ENCODE data around the gene ID1. TPM values are rescaled to one million over a fixed set of nuclear protein-coding genes. Genes with fewer than 3 reads are reported as not detected.
"Not testable (repeated sequence)": the region's sequence is repeated elsewhere in the genome, so short reads cannot be mapped to it uniquely, and the experiment has no call there.

Gene ID1
- polyA plus RNA-seq, 2 donors, result 158 to 489 TPM

- no peaks in the 10 kb centered on the region for H3K9me3 ChIP-seq (ENCODE audit: control insufficient read depth in 2 of 2, insufficient read depth in 1 of 2, low read depth in 1 of 2, low read length in 1 of 2)
- WGBS, 2 donors, result 1% methylated on average over 50 to 63 of the region's 63 CpGs
- H3K4me1 ChIP-seq (ENCODE audit: control insufficient read depth in 2 of 2, insufficient read depth in 2 of 2, low read length in 1 of 2), result peaks cover 2 to 15% of the 10 kb centered on the region in 2 donors
- H3K4me3 ChIP-seq (ENCODE audit: low read depth in 1 of 2, low read length in 2 of 2), result peak overlapping the region; percentile 56 to 60
- peaks cover 0 to 6% of the 10 kb centered on the region in 2 donors for H3K36me3 ChIP-seq (ENCODE audit: control insufficient read depth in 2 of 2, insufficient read depth in 2 of 2, low read length in 1 of 2)
- H3K27me3 ChIP-seq (ENCODE audit: control insufficient read depth in 1 of 2, insufficient read depth in 2 of 2, low read length in 2 of 2), result no peaks in the 10 kb centered on the region
- peak overlapping the region; percentile 93 to 96 for H3K27ac ChIP-seq (ENCODE audit: low read depth in 2 of 2, low read length in 1 of 2)
These were observed 32.2 kb upstream of the ID1 start for GRCh38 chr20:31572701-31573554.

GRCh38 chr20:31573555-31574321 lies 31.4 kb upstream of the ID1 start:
- peak overlapping the region; percentile 56 to 60 for H3K4me3 ChIP-seq (ENCODE audit: low read depth in 1 of 2, low read length in 2 of 2)
- peak overlapping the region; percentile 93 to 96 for H3K27ac ChIP-seq (ENCODE audit: low read depth in 2 of 2, low read length in 1 of 2)
- peaks cover 0 to 3% of the 10 kb centered on the region in 2 donors for H3K36me3 ChIP-seq (ENCODE audit: control insufficient read depth in 2 of 2, insufficient read depth in 2 of 2, low read length in 1 of 2)
- no peaks in the 10 kb centered on the region for H3K9me3 ChIP-seq (ENCODE audit: control insufficient read depth in 2 of 2, insufficient read depth in 1 of 2, low read depth in 1 of 2, low read length in 1 of 2)
- H3K4me1 ChIP-seq (ENCODE audit: control insufficient read depth in 2 of 2, insufficient read depth in 2 of 2, low read length in 1 of 2), result peaks cover 2 to 9% of the 10 kb centered on the region in 2 donors
- no peaks in the 10 kb centered on the region for H3K27me3 ChIP-seq (ENCODE audit: control insufficient read depth in 1 of 2, insufficient read depth in 2 of 2, low read length in 2 of 2)
- WGBS, 2 donors, result 19 to 24% methylated on average over 19 of the region's 19 CpGs

- not testable (repeated sequence) for H3K27ac ChIP-seq (ENCODE audit: low read depth in 2 of 2, low read length in 1 of 2); H3K36me3 ChIP-seq (ENCODE audit: control insufficient read depth in 2 of 2, insufficient read depth in 2 of 2, low read length in 1 of 2); H3K27me3 ChIP-seq (ENCODE audit: control insufficient read depth in 1 of 2, insufficient read depth in 2 of 2, low read length in 2 of 2); H3K4me1 ChIP-seq (ENCODE audit: control insufficient read depth in 2 of 2, insufficient read depth in 2 of 2, low read length in 1 of 2); H3K9me3 ChIP-seq (ENCODE audit: control insufficient read depth in 2 of 2, insufficient read depth in 1 of 2, low read depth in 1 of 2, low read length in 1 of 2); H3K4me3 ChIP-seq (ENCODE audit: low read depth in 1 of 2, low read length in 2 of 2)
- 94 to 95% methylated on average over 9 to 10 of the region's 10 CpGs for WGBS, 2 donors
These were observed 30.1 kb upstream of the ID1 start for GRCh38 chr20:31574986-31575385.

GRCh38 chr20:31576751-31577150 lies 28.3 kb upstream of the ID1 start:
- no peak overlapping the region for H3K4me3 ChIP-seq (ENCODE audit: low read depth in 1 of 2, low read length in 2 of 2)
- H3K4me1 ChIP-seq (ENCODE audit: control insufficient read depth in 2 of 2, insufficient read depth in 2 of 2, low read length in 1 of 2), result peaks cover 0 to 6% of the 10 kb centered on the region in 2 donors
- H3K36me3 ChIP-seq (ENCODE audit: control insufficient read depth in 2 of 2, insufficient read depth in 2 of 2, low read length in 1 of 2), result no peaks in the 10 kb centered on the region
- 82 to 93% methylated on average over 2 of the region's 2 CpGs for WGBS, 2 donors
- H3K27me3 ChIP-seq (ENCODE audit: control insufficient read depth in 1 of 2, insufficient read depth in 2 of 2, low read length in 2 of 2), result no peaks in the 10 kb centered on the region
- H3K9me3 ChIP-seq (ENCODE audit: control insufficient read depth in 2 of 2, insufficient read depth in 1 of 2, low read depth in 1 of 2, low read length in 1 of 2), result no peaks in the 10 kb centered on the region
- H3K27ac ChIP-seq (ENCODE audit: low read depth in 2 of 2, low read length in 1 of 2), result no peak overlapping the region

GRCh38 chr20:31577194-31577593 lies 27.9 kb upstream of the ID1 start:
- peaks cover 0 to 5% of the 10 kb centered on the region in 2 donors for H3K4me1 ChIP-seq (ENCODE audit: control insufficient read depth in 2 of 2, insufficient read depth in 2 of 2, low read length in 1 of 2)
- no peaks in the 10 kb centered on the region for H3K36me3 ChIP-seq (ENCODE audit: control insufficient read depth in 2 of 2, insufficient read depth in 2 of 2, low read length in 1 of 2)
- WGBS, 2 donors, result 86 to 90% methylated on average over 9 of the region's 9 CpGs
- no peaks in the 10 kb centered on the region for H3K27me3 ChIP-seq (ENCODE audit: control insufficient read depth in 1 of 2, insufficient read depth in 2 of 2, low read length in 2 of 2)
- H3K4me3 ChIP-seq (ENCODE audit: low read depth in 1 of 2, low read length in 2 of 2), result no peak overlapping the region
- H3K27ac ChIP-seq (ENCODE audit: low read depth in 2 of 2, low read length in 1 of 2), result no peak overlapping the region
- no peaks in the 10 kb centered on the region for H3K9me3 ChIP-seq (ENCODE audit: control insufficient read depth in 2 of 2, insufficient read depth in 1 of 2, low read depth in 1 of 2, low read length in 1 of 2)

GRCh38 chr20:31578448-31579138 lies 26.5 kb upstream of the ID1 start:
- no peaks in the 10 kb centered on the region for H3K27me3 ChIP-seq (ENCODE audit: control insufficient read depth in 1 of 2, insufficient read depth in 2 of 2, low read length in 2 of 2)
- H3K27ac ChIP-seq (ENCODE audit: low read depth in 2 of 2, low read length in 1 of 2), result no peak overlapping the region
- no peaks in the 10 kb centered on the region for H3K4me1 ChIP-seq (ENCODE audit: control insufficient read depth in 2 of 2, insufficient read depth in 2 of 2, low read length in 1 of 2)
- no peak overlapping the region for H3K4me3 ChIP-seq (ENCODE audit: low read depth in 1 of 2, low read length in 2 of 2)
- WGBS, 2 donors, result 94 to 96% methylated on average over 42 to 43 of the region's 43 CpGs
- no peaks in the 10 kb centered on the region for H3K36me3 ChIP-seq (ENCODE audit: control insufficient read depth in 2 of 2, insufficient read depth in 2 of 2, low read length in 1 of 2)
- H3K9me3 ChIP-seq (ENCODE audit: control insufficient read depth in 2 of 2, insufficient read depth in 1 of 2, low read depth in 1 of 2, low read length in 1 of 2), result no peaks in the 10 kb centered on the region

- 93 to 94% methylated on average over 6 of the region's 6 CpGs for WGBS, 2 donors
- Histone ChIP-seq H3K36me3 (ENCODE audit: control insufficient read depth in 2 of 2, insufficient read depth in 2 of 2, low read length in 1 of 2) (no peaks in the 10 kb centered on the region), H3K27ac (ENCODE audit: low read depth in 2 of 2, low read length in 1 of 2) (no peak overlapping the region), H3K4me3 (ENCODE audit: low read depth in 1 of 2, low read length in 2 of 2) (no peak overlapping the region), H3K9me3 (ENCODE audit: control insufficient read depth in 2 of 2, insufficient read depth in 1 of 2, low read depth in 1 of 2, low read length in 1 of 2) (no peaks in the 10 kb centered on the region), H3K4me1 (ENCODE audit: control insufficient read depth in 2 of 2, insufficient read depth in 2 of 2, low read length in 1 of 2) (no peaks in the 10 kb centered on the region), H3K27me3 (ENCODE audit: control insufficient read depth in 1 of 2, insufficient read depth in 2 of 2, low read length in 2 of 2) (no peaks in the 10 kb centered on the region)
These were observed 25.8 kb upstream of the ID1 start for GRCh38 chr20:31579245-31579644.

GRCh38 chr20:31579941-31580651 lies 25.0 kb upstream of the ID1 start:
- not testable (repeated sequence) for H3K36me3 ChIP-seq (ENCODE audit: control insufficient read depth in 2 of 2, insufficient read depth in 2 of 2, low read length in 1 of 2); H3K4me1 ChIP-seq (ENCODE audit: control insufficient read depth in 2 of 2, insufficient read depth in 2 of 2, low read length in 1 of 2); H3K9me3 ChIP-seq (ENCODE audit: control insufficient read depth in 2 of 2, insufficient read depth in 1 of 2, low read depth in 1 of 2, low read length in 1 of 2); H3K4me3 ChIP-seq (ENCODE audit: low read depth in 1 of 2, low read length in 2 of 2); H3K27me3 ChIP-seq (ENCODE audit: control insufficient read depth in 1 of 2, insufficient read depth in 2 of 2, low read length in 2 of 2); H3K27ac ChIP-seq (ENCODE audit: low read depth in 2 of 2, low read length in 1 of 2)
- 96 to 97% methylated on average over 17 of the region's 17 CpGs for WGBS, 2 donors

GRCh38 chr20:31580706-31581105 lies 24.4 kb upstream of the ID1 start:
- Histone ChIP-seq H3K36me3 (ENCODE audit: control insufficient read depth in 2 of 2, insufficient read depth in 2 of 2, low read length in 1 of 2) (no peaks in the 10 kb centered on the region), H3K27me3 (ENCODE audit: control insufficient read depth in 1 of 2, insufficient read depth in 2 of 2, low read length in 2 of 2) (no peaks in the 10 kb centered on the region), H3K4me1 (ENCODE audit: control insufficient read depth in 2 of 2, insufficient read depth in 2 of 2, low read length in 1 of 2) (no peaks in the 10 kb centered on the region), H3K27ac (ENCODE audit: low read depth in 2 of 2, low read length in 1 of 2) (no peak overlapping the region), H3K9me3 (ENCODE audit: control insufficient read depth in 2 of 2, insufficient read depth in 1 of 2, low read depth in 1 of 2, low read length in 1 of 2) (no peaks in the 10 kb centered on the region), H3K4me3 (ENCODE audit: low read depth in 1 of 2, low read length in 2 of 2) (no peak overlapping the region)
- 86% methylated on average over 7 of the region's 7 CpGs for WGBS, 2 donors

Measured in esophagus (tissue), 2 donors.